ENCODE measurements around the gene ZNF655. TPM values are rescaled to one million over a fixed set of nuclear protein-coding genes. Genes with fewer than 3 reads are reported as not detected.

The ZNF655 gene
- polyA plus RNA-seq, 1 experiment: 47.2 TPM

- no peaks in the 10 kb centered on the region for H3K27me3 ChIP-seq (ENCODE audit: control insufficient read depth, insufficient read depth, low read length)
- no peak for DNase-seq (ENCODE audit: low read depth)
- ChIA-PET CTCF (no interaction called here), POLR2A (no interaction called here)
- no peak overlapping the region for H3K4me3 ChIP-seq (ENCODE audit: low read depth, low read length)
- peaks cover 50% of the 10 kb centered on the region for H3K36me3 ChIP-seq (ENCODE audit: control insufficient read depth, insufficient read depth, low read length)
- TF ChIP-seq CTCF (IDR thresholded peaks at IDR 0.05; ENCODE audit: insufficient read depth, low read depth, low read length): no peak
These were observed 66.9 kb downstream of the ZNF655 start for GRCh38 chr7:99625321-99625720.

GRCh38 chr7:99625961-99626360 lies 67.5 kb downstream of the ZNF655 start:
- CTCF ChIA-PET: no interaction called here
- no peak for TF ChIP-seq CTCF (IDR thresholded peaks at IDR 0.05; ENCODE audit: insufficient read depth, low read depth, low read length)
- no peaks in the 10 kb centered on the region for H3K27me3 ChIP-seq (ENCODE audit: control insufficient read depth, insufficient read depth, low read length)
- DNase-seq (ENCODE audit: low read depth): no peak
- H3K36me3 ChIP-seq (ENCODE audit: control insufficient read depth, insufficient read depth, low read length): peaks cover 48% of the 10 kb centered on the region
- POLR2A ChIA-PET: no interaction called here
- H3K4me3 ChIP-seq (ENCODE audit: low read depth, low read length): no peak overlapping the region

Other genes with a start within 250 kb of the ZNF655 start
- gene ARPC1A, start 232.7 kb upstream of the ZNF655 start, polyA plus RNA-seq (2011; rRNA removed): 206 and 243 TPM in 2 replicates
- 209 and 642 TPM in 2 replicates for gene ARPC1B, start 183.9 kb upstream of the ZNF655 start, polyA plus RNA-seq (2011; rRNA removed)
- 45.5 and 62.0 TPM in 2 replicates for gene PDAP1, start 150.0 kb upstream of the ZNF655 start, polyA plus RNA-seq (2011; rRNA removed)
- gene BUD31, start 149.7 kb upstream of the ZNF655 start, polyA plus RNA-seq (2011; rRNA removed): 85.2 and 92.9 TPM in 2 replicates
- 1.7 and 3.5 TPM in 2 replicates for gene PTCD1, start 119.8 kb upstream of the ZNF655 start, polyA plus RNA-seq (2011; rRNA removed)
- 33.6 and 40.1 TPM in 2 replicates for gene CPSF4, start 119.7 kb upstream of the ZNF655 start, polyA plus RNA-seq (2011; rRNA removed)
- gene ATP5MF, start 92.5 kb upstream of the ZNF655 start, polyA plus RNA-seq (2011; rRNA removed): 381 and 619 TPM in 2 replicates
- gene ZNF789, start 85.8 kb upstream of the ZNF655 start, polyA plus RNA-seq (2011; rRNA removed): 8.2 and 11.4 TPM in 2 replicates
- gene ZNF394, start 58.4 kb upstream of the ZNF655 start, polyA plus RNA-seq (2011; rRNA removed): 12.3 and 12.5 TPM in 2 replicates
- 9.7 and 10.3 TPM in 2 replicates for gene ZKSCAN5, start 54.0 kb upstream of the ZNF655 start, polyA plus RNA-seq (2011; rRNA removed)
- 3.8 and 5.9 TPM in 2 replicates for gene FAM200A, start 6.5 kb upstream of the ZNF655 start, polyA plus RNA-seq (2011; rRNA removed)
- 1.2 and 1.3 TPM in 2 replicates for gene TMEM225B, start 39.6 kb downstream of the ZNF655 start, polyA plus RNA-seq (2011; rRNA removed)
- gene ZSCAN25, start 58.3 kb downstream of the ZNF655 start, polyA plus RNA-seq (2011; rRNA removed): 7.7 and 9.3 TPM in 2 replicates
- not detected in 2 replicates for gene CYP3A5, start 121.4 kb downstream of the ZNF655 start, polyA plus RNA-seq (2011; rRNA removed)
- not detected in 2 replicates for gene CYP3A7, start 176.6 kb downstream of the ZNF655 start, polyA plus RNA-seq (2011; rRNA removed)
- gene CYP3A4, start 225.5 kb downstream of the ZNF655 start, polyA plus RNA-seq (2011; rRNA removed): not detected in 2 replicates

Measured in BJ (cell line).